ENCODE results near the gene USP49. TPM values are rescaled to one million over a fixed set of nuclear protein-coding genes. Genes with fewer than 3 reads are reported as not detected.

The USP49 gene
- total RNA-seq, 3 donors from 2014 or later, result 3.4 to 4.9 (median 4.7) TPM

DNA sequence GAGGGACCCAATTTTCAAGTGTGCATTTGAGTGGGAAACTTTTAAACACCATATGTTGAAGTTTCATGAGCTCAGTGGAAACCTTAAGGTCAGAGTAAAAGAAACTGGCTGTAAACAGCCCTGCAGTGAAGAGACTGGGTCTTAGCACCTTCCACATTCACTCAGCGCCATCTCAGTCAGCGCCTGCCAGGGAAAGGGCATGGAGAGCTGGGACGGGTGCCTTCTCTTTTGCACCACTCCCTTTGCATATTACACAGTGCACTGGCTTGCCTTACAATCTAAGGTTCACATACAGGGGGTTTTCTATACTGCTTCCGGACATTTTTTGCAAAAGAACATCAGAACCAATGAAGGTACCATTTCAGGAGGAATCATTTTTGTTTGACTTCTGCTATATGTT lies 103.2 kb downstream of the USP49 start:
- no peak for DNase-seq (ENCODE audit: low spot score in 2 of 2)
- H3K27me3 ChIP-seq, result no peaks in the 10 kb centered on the region
- H3K36me3 ChIP-seq, result no peaks in the 10 kb centered on the region
- intact Hi-C loops (cut with DNase I; ENCODE audit: low total_unique reads), result no loop called here
- H3K4me1 ChIP-seq, result peaks cover 0 to 11% of the 10 kb centered on the region in 2 donors
- H3K9me3 ChIP-seq, result no peaks in the 10 kb centered on the region
- no peak for TF ChIP-seq POLR2A (IDR thresholded peaks at IDR 0.05)
- TF ChIP-seq POLR2AphosphoS5 (IDR thresholded peaks at IDR 0.05), result no peak
- TF ChIP-seq, protein P1, sequence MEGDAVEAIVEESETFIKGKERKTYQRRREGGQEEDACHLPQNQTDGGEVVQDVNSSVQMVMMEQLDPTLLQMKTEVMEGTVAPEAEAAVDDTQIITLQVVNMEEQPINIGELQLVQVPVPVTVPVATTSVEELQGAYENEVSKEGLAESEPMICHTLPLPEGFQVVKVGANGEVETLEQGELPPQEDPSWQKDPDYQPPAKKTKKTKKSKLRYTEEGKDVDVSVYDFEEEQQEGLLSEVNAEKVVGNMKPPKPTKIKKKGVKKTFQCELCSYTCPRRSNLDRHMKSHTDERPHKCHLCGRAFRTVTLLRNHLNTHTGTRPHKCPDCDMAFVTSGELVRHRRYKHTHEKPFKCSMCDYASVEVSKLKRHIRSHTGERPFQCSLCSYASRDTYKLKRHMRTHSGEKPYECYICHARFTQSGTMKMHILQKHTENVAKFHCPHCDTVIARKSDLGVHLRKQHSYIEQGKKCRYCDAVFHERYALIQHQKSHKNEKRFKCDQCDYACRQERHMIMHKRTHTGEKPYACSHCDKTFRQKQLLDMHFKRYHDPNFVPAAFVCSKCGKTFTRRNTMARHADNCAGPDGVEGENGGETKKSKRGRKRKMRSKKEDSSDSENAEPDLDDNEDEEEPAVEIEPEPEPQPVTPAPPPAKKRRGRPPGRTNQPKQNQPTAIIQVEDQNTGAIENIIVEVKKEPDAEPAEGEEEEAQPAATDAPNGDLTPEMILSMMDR (IDR thresholded peaks at IDR 0.05), result no peak
- H3K4me3 ChIP-seq, result no peak overlapping the region
- no peak overlapping the region for H3K27ac ChIP-seq

DNA sequence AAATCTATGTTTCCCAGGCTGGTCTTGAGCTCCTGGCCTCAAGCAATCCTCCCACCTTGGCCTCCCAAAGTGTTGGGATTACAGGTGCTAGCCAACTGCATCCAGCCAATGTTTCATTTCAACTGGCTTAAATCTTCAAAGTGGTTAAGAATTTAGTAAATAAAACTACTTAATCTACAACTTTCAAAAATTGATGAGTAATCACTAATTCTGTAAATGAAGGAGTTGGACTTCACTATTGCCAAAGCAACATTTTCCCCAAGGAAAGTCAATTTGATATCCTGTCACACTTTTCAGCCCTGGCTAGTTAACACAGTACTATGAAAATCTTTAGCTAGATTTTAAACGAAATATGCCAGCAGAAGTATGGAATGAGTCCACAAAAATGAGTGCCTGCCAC lies 103.9 kb downstream of the USP49 start:
- Histone ChIP-seq H3K27ac (no peak overlapping the region), H3K36me3 (no peaks in the 10 kb centered on the region), H3K9me3 (no peaks in the 10 kb centered on the region), H3K27me3 (no peaks in the 10 kb centered on the region), H3K4me3 (no peak overlapping the region), H3K4me1 (peaks cover 0 to 11% of the 10 kb centered on the region in 2 donors)
- TF ChIP-seq POLR2AphosphoS5 (IDR thresholded peaks at IDR 0.05), result no peak
- TF ChIP-seq, protein P1 (IDR thresholded peaks at IDR 0.05), result no peak
- intact Hi-C loops (cut with DNase I; ENCODE audit: low total_unique reads), result no loop called here
- no peak for DNase-seq (ENCODE audit: low spot score in 2 of 2)

DNA sequence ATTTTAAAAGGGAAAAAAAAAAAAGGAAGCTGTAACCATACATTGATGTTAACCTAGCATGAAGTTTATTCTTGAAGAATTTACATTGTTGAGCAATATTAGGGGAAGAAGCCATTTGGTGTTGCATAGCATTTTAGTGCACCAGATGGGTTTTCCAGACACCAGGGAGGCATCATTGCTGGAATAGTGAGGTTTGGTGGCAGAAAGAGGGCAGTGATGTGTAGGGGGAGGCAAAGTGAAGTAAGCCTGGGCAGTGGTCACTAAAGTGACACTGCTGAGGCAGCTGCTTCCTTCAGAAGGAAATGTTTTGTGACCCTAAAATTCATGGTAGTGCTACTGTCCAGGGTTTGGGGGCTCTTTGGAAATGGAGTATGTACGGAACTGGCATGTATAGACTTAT lies 105.1 kb downstream of the USP49 start:
- Histone ChIP-seq H3K9me3 (no peaks in the 10 kb centered on the region), H3K36me3 (no peaks in the 10 kb centered on the region), H3K4me1 (peaks cover 0 to 17% of the 10 kb centered on the region in 2 donors), H3K27me3 (no peaks in the 10 kb centered on the region), H3K27ac (no peak overlapping the region), H3K4me3 (no peak overlapping the region)
- intact Hi-C loops (cut with DNase I; ENCODE audit: low total_unique reads), result no loop called here
- no peak for DNase-seq (ENCODE audit: low spot score in 2 of 2)
- TF ChIP-seq POLR2AphosphoS5 (IDR thresholded peaks at IDR 0.05) (no peak), POLR2A (IDR thresholded peaks at IDR 0.05) (no peak)

DNA sequence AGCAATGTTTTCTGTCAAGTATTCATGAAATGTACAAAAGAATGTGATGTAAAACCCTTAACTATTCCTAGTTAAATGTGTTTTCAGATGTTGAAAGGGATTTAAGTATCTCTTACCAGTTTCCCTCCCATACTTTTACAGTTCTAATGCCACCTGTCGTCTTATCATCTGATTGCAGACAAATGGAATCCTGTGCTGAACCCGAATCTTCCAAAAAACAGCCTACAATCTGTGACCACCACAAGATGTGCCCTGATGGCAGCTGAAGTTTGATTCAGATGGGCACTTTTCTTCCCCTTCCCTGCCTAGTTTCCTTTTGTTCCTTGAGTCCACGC lies 105.8 kb downstream of the USP49 start:
- no peak for DNase-seq (ENCODE audit: low spot score in 2 of 2)
- H3K27me3 ChIP-seq, result no peaks in the 10 kb centered on the region
- no peak overlapping the region for H3K27ac ChIP-seq
- no peak overlapping the region for H3K4me3 ChIP-seq
- H3K36me3 ChIP-seq, result no peaks in the 10 kb centered on the region
- TF ChIP-seq POLR2AphosphoS5 (IDR thresholded peaks at IDR 0.05) (no peak), POLR2A (IDR thresholded peaks at IDR 0.05) (no peak)
- TF ChIP-seq, protein P1 (IDR thresholded peaks at IDR 0.05), result no peak
- intact Hi-C loops (cut with DNase I; ENCODE audit: low total_unique reads), result loop anchor here (10.0 kb wide), 1 partner anchor 145 kb away; no protein-coding TSS in a partner anchor
- peaks cover 0 to 17% of the 10 kb centered on the region in 2 donors for H3K4me1 ChIP-seq
- H3K9me3 ChIP-seq, result no peaks in the 10 kb centered on the region

DNA sequence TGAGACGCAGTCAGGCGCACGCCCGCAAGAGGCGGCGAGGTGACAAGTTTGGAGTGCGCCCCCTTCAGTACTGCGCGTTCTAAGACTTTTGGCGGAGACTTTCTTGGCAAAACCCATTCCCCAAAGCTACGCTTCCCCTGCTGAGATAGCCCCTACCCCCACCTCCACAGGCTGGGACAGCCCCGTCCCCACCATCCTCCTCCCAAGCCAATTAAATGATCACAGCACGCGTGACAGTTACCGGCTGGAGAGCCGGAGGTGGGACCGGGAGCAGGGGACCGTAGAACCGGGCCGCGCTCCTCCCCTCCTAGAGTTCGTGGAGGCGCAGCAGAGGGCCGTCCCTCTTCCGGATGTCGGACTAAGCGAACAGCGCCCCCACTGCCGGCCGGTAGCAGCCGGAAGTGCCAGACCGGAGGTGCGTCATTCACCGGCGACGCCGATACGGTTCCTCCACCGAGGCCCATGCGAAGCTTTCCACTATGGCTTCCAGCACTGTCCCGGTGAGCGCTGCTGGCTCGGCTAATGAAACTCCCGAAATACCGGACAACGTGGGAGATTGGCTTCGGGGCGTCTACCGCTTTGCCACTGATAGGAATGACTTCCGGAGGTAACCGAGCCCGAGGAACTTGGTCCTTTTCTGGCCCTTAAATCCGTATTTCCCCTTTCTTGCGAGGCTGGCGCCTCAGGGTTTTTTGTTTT lies 107.8 kb downstream of the USP49 start, which contains the start of gene TOMM6:
Gene TOMM6, plus strand, starts transcription at position 476 of the 699 bp plus-strand sequence. Its CDS starts 4 bp downstream, at position 480.
- intact Hi-C loops (cut with DNase I; ENCODE audit: low total_unique reads), result loop anchor here (10.0 kb wide), 1 partner anchor 147 kb away; no protein-coding TSS in a partner anchor
- Histone ChIP-seq H3K27ac (peak within 1 kb of the TSS; percentile 93 to 95), H3K4me1 (peaks cover 0 to 17% of the 10 kb centered on the region in 2 donors), H3K27me3 (no peaks in the 10 kb centered on the region), H3K9me3 (no peaks in the 10 kb centered on the region), H3K4me3 (peak within 1 kb of the TSS; percentile 73 to 89 (median 78)), H3K36me3 (no peaks in the 10 kb centered on the region)
- TF ChIP-seq POLR2A (IDR thresholded peaks at IDR 0.05), result peak; percentile 63
- TF ChIP-seq, protein P1 (IDR thresholded peaks at IDR 0.05), result peak; percentile 97 to 99 (median 98)
- TF ChIP-seq POLR2AphosphoS5 (IDR thresholded peaks at IDR 0.05), result peak; percentile 86 to 94 (median 91)
- DNase-seq (ENCODE audit: low spot score in 2 of 2), result peak; percentile 92 to 96
